C4-2B (cell line): ENCODE results near the gene ATP8B2.
"Not testable (repeated sequence)": the region's sequence is repeated elsewhere in the genome, so short reads cannot be mapped to it uniquely, and the experiment has no call there.

ENCODE experiments used
- ZFX ChIP-seq: fragments of 450-650 bp; IDR thresholded peaks from 2 replicates; pipeline ENCODE4 v1.6.1; 2017
- TF ChIP-seq, protein P1 (sequence below): fragments of 450-650 bp; conservative IDR thresholded peaks from 2 replicates; pipeline ENCODE4 v1.5.1; 2017; ENCODE audit warnings: mild to moderate bottlenecking

GRCh38 chr1:154309136-154309535, 16.2 kb upstream of the ATP8B2 start:
- TF ChIP-seq, protein P1, sequence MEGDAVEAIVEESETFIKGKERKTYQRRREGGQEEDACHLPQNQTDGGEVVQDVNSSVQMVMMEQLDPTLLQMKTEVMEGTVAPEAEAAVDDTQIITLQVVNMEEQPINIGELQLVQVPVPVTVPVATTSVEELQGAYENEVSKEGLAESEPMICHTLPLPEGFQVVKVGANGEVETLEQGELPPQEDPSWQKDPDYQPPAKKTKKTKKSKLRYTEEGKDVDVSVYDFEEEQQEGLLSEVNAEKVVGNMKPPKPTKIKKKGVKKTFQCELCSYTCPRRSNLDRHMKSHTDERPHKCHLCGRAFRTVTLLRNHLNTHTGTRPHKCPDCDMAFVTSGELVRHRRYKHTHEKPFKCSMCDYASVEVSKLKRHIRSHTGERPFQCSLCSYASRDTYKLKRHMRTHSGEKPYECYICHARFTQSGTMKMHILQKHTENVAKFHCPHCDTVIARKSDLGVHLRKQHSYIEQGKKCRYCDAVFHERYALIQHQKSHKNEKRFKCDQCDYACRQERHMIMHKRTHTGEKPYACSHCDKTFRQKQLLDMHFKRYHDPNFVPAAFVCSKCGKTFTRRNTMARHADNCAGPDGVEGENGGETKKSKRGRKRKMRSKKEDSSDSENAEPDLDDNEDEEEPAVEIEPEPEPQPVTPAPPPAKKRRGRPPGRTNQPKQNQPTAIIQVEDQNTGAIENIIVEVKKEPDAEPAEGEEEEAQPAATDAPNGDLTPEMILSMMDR = not testable (repeated sequence)
- not testable (repeated sequence) for TF ChIP-seq ZFX
